Naive B cell (primary cell): ENCODE measurements around the gene ERMAP. TPM values are rescaled to one million over a fixed set of nuclear protein-coding genes. Genes with fewer than 3 reads are reported as not detected.
"Not testable (repeated sequence)": the region's sequence is repeated elsewhere in the genome, so short reads cannot be mapped to it uniquely, and the experiment has no call there.

Experiments
- ATAC-seq, 2 donors: fragments of 150-1000 bp; cut with Tn5 transposase; 2 replicates each; pipeline ENCODE4 v1.10.0; 2021; ENCODE audit warnings: low read depth in 2 of 2, mild to moderate bottlenecking in 2 of 2, moderate library complexity in 2 of 2
- DNase-seq: peaks from one replicate; pipeline ENCODE4 v3.0.0; 2022
- H3K27ac Mint-ChIP-seq, 6 donors: one replicate each; pipeline ENCODE4 v1.8.0; 2020 to 2022; ENCODE audit warnings: mild to moderate bottlenecking in 6 of 6, mixed read lengths in 6 of 6, moderate library complexity in 5 of 6, inconsistent platforms in 2 of 6
- H3K27me3 Mint-ChIP-seq, 3 donors: one replicate each; pipeline ENCODE4 v1.8.0; 2021 to 2022; ENCODE audit warnings: mixed read lengths in 3 of 3, mild to moderate bottlenecking in 1 of 3
- H3K36me3 Mint-ChIP-seq, 2 donors: one replicate each; pipeline ENCODE4 v1.8.0; 2020 to 2022; ENCODE audit warnings: mixed read lengths in 2 of 2, inconsistent platforms in 1 of 2, mild to moderate bottlenecking in 1 of 2
- H3K4me1 Mint-ChIP-seq, 3 donors: one replicate each; pipeline ENCODE4 v1.8.0; 2020 to 2022; ENCODE audit warnings: mixed read lengths in 3 of 3, inconsistent platforms in 1 of 3, mild to moderate bottlenecking in 1 of 3, moderate library complexity in 1 of 3
- H3K4me3 Mint-ChIP-seq, 8 donors: one replicate each; pipeline ENCODE4 v1.8.0; 2020 to 2022; ENCODE audit warnings: mild to moderate bottlenecking in 8 of 8, mixed read lengths in 8 of 8, moderate library complexity in 8 of 8, inconsistent platforms in 2 of 8
- H3K9me3 Mint-ChIP-seq, 7 donors: one replicate each; pipeline ENCODE4 v1.8.0; 2020 to 2022; ENCODE audit warnings: mixed read lengths in 7 of 7, mild to moderate bottlenecking in 5 of 7, inconsistent platforms in 2 of 7, moderate library complexity in 1 of 7
- polyA plus RNA-seq, 6 donors: library from polyadenylated mRNA; unstranded; fragments of 300-500 nt; fragmentation: Illumina TruSeq; gene quantifications; one replicate each; pipeline ENCODE4 v1.2.3, GENCODE V29; 2021; ENCODE audit warnings: low read depth in 6 of 6

The ERMAP gene
- polyA plus RNA-seq, 6 donors from 2014 or later = 2.2 to 3.7 (median 2.6) TPM; not detected in 1

DNA sequence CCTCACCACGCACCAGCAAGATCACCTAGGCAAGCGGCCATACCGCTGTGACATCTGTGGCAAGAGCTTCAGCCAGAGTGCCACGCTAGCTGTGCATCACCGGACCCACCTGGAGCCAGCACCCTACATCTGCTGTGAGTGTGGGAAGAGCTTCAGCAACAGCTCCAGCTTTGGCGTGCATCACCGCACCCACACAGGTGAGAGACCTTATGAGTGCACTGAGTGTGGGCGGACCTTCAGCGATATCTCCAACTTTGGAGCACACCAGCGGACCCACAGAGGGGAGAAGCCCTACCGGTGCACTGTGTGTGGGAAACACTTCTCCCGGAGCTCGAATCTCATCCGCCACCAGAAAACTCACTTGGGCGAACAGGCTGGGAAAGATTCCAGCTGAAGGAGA lies 34.5 kb downstream of the ERMAP start:
- Mint-ChIP-seq H3K27me3 (no peaks in the 10 kb centered on the region), H3K4me1 (peaks cover 34 to 51% (median 47%) of the 10 kb centered on the region in 3 donors), H3K4me3 (no peak overlapping the region), H3K36me3 (peaks cover 6 to 8% of the 10 kb centered on the region in 2 donors), H3K9me3 (peaks cover 0 to 4% (median 0%) of the 10 kb centered on the region in 7 donors), H3K27ac (peak overlapping the region in 1 of 6 donors; percentile 91)
- ATAC-seq (peak; percentile 15 to 29), DNase-seq (no peak)

DNA sequence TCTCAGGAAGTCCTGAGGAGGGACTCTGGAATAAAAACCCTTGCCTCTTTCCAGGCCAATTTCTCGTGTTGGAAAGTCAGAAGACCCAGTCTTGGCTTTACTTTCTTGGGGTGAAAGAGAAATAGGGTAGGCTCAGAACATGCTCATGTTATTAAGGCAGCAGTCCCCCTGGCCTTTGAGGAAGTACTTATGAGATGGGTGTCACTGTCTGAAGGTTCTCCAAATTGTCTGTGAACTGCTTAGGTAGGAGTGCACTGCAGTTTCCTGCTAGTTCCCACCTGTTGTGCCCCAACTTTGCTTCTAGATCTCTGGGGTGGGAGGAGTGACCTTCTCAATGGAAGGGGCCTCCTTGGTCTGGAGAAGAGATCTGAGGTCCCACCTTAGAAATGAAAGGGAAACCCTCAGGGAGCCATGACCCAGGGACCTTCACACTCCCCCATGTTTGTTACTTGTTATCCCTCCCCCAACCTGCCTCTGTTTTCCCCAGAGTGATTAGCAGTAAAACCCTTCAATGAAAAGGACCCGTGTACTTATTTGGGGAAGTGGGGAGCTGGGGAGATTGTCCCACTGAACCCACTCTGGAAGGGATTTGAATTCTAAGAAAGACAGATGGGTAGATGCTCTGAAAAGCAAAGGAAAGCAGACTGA lies 35.2 kb downstream of the ERMAP start:
- peaks cover 6 to 8% of the 10 kb centered on the region in 2 donors for H3K36me3 Mint-ChIP-seq
- peak overlapping the region in 4 of 8 donors; percentile 2 to 48 (median 9) for H3K4me3 Mint-ChIP-seq
- H3K27me3 Mint-ChIP-seq = no peaks in the 10 kb centered on the region
- peak overlapping the region; percentile 71 to 91 (median 82) for H3K27ac Mint-ChIP-seq
- DNase-seq = no peak
- ATAC-seq = peak; percentile 77 to 78
- peaks cover 32 to 48% (median 47%) of the 10 kb centered on the region in 3 donors for H3K4me1 Mint-ChIP-seq
- H3K9me3 Mint-ChIP-seq = peaks cover 0 to 4% (median 0%) of the 10 kb centered on the region in 7 donors

DNA sequence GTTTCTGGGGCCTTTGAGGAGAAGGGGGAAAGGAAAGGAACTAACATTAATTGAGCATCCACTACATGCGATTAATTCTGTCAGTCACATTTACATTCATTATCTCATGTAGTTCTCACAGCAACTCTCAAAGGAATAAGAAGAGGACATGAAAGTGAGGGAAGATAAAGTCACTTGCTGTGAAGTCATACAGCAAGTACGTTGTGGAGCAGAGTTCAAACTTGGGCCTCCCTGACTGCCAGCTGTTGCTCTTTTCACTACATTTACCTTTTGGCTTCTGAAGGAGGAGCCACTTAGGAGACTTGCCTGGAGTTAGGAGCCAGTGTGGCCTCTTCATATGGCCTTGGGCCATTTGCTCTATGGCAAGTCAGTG lies 35.7 kb downstream of the ERMAP start:
- no peaks in the 10 kb centered on the region for H3K27me3 Mint-ChIP-seq
- peak overlapping the region; percentile 71 to 91 (median 82) for H3K27ac Mint-ChIP-seq
- H3K4me1 Mint-ChIP-seq = peaks cover 30 to 46% (median 42%) of the 10 kb centered on the region in 3 donors

DNA sequence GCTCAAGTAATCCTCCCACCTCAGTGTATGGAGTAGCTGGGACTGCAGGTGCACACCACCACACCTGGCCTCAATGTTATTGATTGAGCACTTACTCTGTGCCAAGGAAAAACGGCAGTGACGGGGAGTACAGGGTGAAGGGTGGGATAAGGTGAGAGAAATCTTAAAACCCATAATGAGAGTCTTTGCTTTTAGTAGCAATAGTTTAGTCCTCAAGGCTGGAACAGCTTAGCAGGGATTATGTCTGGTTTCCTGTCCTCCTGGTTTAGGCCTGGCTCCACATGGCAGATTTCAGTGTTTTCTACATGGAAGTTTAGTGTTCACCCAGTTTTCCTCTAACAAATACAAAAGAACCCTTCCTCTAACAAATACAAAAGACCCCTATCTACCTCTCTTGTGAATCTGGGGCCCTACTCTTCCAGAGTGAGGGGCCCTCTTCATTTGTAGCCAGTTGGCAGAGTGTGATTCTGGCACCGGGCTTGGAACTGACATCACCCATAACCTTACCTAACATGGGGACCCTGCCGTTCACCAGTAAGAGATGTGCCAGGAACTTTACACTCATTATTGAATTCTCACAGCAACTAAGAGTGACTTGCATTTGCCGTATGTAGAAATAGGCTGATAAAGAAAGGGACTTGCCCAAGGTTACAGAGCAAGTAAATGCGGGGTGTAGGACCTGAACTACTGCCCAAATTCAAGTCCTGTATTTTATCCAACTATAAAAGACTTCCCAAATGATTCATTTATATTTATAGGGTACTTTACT lies 36.4 kb downstream of the ERMAP start:
- no peak for DNase-seq
- Mint-ChIP-seq H3K9me3 (peaks cover 0 to 4% (median 0%) of the 10 kb centered on the region in 7 donors), H3K4me1 (peaks cover 26 to 39% (median 35%) of the 10 kb centered on the region in 3 donors), H3K27ac (peak overlapping the region in 5 of 6 donors; percentile 55 to 91 (median 71)), H3K27me3 (no peaks in the 10 kb centered on the region), H3K36me3 (peaks cover 6 to 8% of the 10 kb centered on the region in 2 donors), H3K4me3 (no peak overlapping the region)
- ATAC-seq = no peak

More for the DNA sequence above, 35.7 kb downstream of the ERMAP start:
- ATAC-seq (peak; percentile 61 to 62), DNase-seq (no peak)
- Mint-ChIP-seq H3K36me3 (peaks cover 6 to 8% of the 10 kb centered on the region in 2 donors), H3K9me3 (peaks cover 0 to 4% (median 0%) of the 10 kb centered on the region in 7 donors), H3K4me3 (peak overlapping the region in 5 of 8 donors; percentile 2 to 68 (median 13))

DNA sequence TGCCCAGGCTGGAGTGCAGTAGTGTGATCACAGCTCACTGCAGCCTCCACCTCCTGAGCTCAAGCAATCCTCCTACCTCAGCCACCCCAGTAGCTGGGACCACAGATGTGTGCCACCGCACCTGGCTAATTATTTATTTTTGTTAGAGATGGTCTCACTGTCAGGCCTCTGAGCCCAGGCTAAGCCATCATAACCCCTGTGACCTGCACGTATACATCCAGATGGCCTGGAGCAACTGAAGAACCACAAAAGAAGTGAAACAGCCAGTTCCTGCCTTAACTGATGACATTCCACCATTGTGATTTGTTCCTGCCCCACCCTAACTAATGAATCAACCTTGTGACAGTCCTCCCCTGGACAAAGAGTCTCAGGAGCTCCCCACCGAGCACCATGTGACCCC lies 39.6 kb downstream of the ERMAP start:
- not testable (repeated sequence) for ATAC-seq

DNA sequence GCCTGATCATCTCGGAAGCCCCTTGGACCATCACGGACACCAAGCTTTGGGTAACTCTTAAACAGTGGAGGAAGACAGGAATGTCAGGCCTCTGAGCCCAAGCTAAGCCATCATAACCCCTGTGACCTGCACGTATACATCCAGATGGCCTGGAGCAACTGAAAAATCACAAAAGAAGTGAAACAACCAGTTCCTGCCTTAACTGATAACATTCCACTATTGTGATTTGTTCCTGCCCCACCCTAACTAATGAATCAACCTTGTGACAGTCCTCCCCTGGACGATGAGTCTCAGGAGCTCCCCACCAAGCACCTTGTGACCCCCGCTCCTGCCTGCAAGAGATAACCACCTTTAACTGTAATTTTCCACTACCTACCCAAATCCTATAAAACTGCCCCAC lies 42.4 kb downstream of the ERMAP start:
- H3K4me1 Mint-ChIP-seq = peaks cover 0 to 14% (median 7%) of the 10 kb centered on the region in 3 donors
- not testable (repeated sequence) for H3K27ac Mint-ChIP-seq, H3K4me3 Mint-ChIP-seq, ATAC-seq, DNase-seq
- H3K36me3 Mint-ChIP-seq = peaks cover 0 to 19% of the 10 kb centered on the region in 2 donors
- H3K9me3 Mint-ChIP-seq = peaks cover 10 to 21% (median 11%) of the 10 kb centered on the region in 7 donors
- H3K27me3 Mint-ChIP-seq = peaks cover 21 to 42% (median 27%) of the 10 kb centered on the region in 3 donors

More for the DNA sequence above, 39.6 kb downstream of the ERMAP start:
- H3K27me3 Mint-ChIP-seq = peaks cover 19 to 22% (median 21%) of the 10 kb centered on the region in 3 donors
- H3K4me3 Mint-ChIP-seq, DNase-seq: not testable (repeated sequence)
- H3K9me3 Mint-ChIP-seq = peaks cover 9 to 15% (median 11%) of the 10 kb centered on the region in 7 donors
- peaks cover 0 to 19% of the 10 kb centered on the region in 2 donors for H3K36me3 Mint-ChIP-seq
- H3K27ac Mint-ChIP-seq = peak overlapping the region in 1 of 6 donors; percentile 3
- H3K4me1 Mint-ChIP-seq = peaks cover 17 to 28% (median 18%) of the 10 kb centered on the region in 3 donors

DNA sequence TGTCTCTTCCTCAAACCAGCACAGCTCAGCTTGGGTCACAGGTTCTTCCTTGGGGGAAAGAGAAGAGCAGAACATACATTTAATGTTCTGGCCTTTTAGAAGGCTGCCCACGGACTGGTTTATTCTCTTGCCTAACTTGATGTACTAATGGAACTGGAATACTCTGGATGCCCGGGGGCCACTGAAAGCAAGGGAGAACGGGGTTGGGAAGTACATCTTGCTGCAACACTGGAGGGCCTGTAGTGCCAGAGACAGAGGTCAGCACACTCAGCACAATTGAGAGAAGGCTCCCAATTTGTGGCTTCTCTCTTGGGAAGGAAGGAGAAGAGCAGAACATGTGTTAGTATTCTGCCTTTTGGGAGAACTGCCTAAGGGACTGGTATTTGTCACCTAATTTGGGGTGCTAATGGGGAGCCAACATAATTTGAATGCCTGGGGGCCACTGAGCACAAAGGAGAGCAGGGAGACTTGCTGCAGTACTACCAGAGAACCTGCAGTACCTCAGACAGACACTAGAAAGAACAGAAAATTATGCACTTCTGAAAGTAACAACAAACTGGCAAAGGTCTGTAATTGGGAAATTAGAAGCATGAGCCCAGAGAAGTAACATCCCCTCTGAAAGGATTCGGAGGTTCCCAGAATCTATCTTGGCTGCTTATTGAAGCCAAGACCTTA lies 43.6 kb downstream of the ERMAP start:
- peak overlapping the region in 1 of 8 donors; percentile 25 for H3K4me3 Mint-ChIP-seq
- peaks cover 0 to 19% of the 10 kb centered on the region in 2 donors for H3K36me3 Mint-ChIP-seq
- H3K27me3 Mint-ChIP-seq = peaks cover 24 to 42% (median 27%) of the 10 kb centered on the region in 3 donors
- DNase-seq (no peak), ATAC-seq (no peak)
- peaks cover 0 to 8% (median 7%) of the 10 kb centered on the region in 3 donors for H3K4me1 Mint-ChIP-seq
- H3K9me3 Mint-ChIP-seq = peaks cover 10 to 21% (median 11%) of the 10 kb centered on the region in 7 donors
- no peak overlapping the region for H3K27ac Mint-ChIP-seq

DNA sequence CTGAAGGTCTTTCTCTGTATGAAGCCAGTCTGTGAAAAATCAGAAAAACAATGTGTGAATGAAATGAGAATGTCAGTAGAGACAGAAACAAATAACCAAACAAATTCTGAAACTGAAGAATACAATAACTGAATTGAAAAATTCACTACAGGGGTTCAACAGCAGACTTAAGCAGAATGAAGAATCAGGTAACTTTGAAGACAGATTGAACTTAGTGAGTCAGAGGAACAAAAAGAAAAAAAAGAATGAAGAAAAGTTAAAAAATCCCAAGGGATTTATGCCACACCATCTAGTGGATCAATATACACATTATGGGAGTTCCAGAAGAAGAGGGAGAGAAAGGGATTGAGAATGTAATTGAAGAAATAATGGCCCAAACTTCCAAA lies 44.1 kb downstream of the ERMAP start:
- peaks cover 0 to 19% of the 10 kb centered on the region in 2 donors for H3K36me3 Mint-ChIP-seq
- H3K9me3 Mint-ChIP-seq = peaks cover 10 to 21% (median 11%) of the 10 kb centered on the region in 7 donors
- ATAC-seq (no peak), DNase-seq (no peak)
- peaks cover 27 to 42% (median 28%) of the 10 kb centered on the region in 3 donors for H3K27me3 Mint-ChIP-seq
- peaks cover 0 to 8% (median 7%) of the 10 kb centered on the region in 3 donors for H3K4me1 Mint-ChIP-seq
- peak overlapping the region in 2 of 8 donors; percentile 34 to 36 for H3K4me3 Mint-ChIP-seq
- H3K27ac Mint-ChIP-seq = no peak overlapping the region

DNA sequence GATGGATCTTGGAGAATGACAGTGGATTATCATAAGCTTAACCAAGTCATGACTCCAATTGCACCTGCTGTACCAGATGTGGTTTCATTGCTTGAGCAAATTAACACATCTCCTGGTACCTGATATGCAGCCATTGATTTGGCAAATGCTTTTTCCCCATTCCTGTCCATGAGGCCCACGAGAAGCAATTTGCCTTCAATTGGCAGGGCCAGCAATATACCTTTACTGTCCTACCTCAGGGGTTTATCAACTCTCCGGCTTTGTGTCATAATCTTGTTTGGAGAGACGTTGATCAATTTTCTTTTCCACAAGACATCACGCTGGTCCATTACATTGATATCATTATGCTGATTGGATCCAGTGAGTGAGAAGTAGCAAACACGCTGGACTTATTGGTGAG lies 49.6 kb downstream of the ERMAP start:
- DNase-seq (no peak), ATAC-seq (no peak)
- Mint-ChIP-seq H3K27ac (no peak overlapping the region), H3K4me3 (no peak overlapping the region), H3K4me1 (no peaks in the 10 kb centered on the region), H3K36me3 (no peaks in the 10 kb centered on the region), H3K27me3 (peaks cover 17 to 20% (median 20%) of the 10 kb centered on the region in 3 donors), H3K9me3 (peaks cover 0 to 6% (median 2%) of the 10 kb centered on the region in 7 donors)

DNA sequence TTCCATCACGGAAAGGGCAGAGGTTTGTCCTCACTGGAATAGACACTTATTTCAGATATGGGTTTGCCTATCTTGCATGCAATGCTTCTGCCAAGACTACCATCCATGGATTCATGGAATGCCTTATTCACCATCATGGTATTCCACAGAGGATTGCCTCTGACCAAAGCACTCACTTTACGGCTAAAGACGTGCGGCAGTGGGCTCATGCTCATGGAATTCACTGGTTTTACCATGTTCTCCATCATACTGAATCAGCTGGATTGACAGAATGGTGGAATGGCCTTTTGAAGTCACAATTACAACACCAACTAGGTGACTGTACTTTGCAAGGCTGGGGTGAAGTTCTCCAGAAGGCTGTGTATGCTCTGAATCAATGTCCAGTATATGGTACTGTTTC lies 51.5 kb downstream of the ERMAP start:
- H3K36me3 Mint-ChIP-seq, H3K4me3 Mint-ChIP-seq, H3K4me1 Mint-ChIP-seq, DNase-seq, ATAC-seq, H3K27ac Mint-ChIP-seq, H3K9me3 Mint-ChIP-seq: not testable (repeated sequence)
- H3K27me3 Mint-ChIP-seq = peaks cover 5 to 20% (median 13%) of the 10 kb centered on the region in 3 donors

DNA sequence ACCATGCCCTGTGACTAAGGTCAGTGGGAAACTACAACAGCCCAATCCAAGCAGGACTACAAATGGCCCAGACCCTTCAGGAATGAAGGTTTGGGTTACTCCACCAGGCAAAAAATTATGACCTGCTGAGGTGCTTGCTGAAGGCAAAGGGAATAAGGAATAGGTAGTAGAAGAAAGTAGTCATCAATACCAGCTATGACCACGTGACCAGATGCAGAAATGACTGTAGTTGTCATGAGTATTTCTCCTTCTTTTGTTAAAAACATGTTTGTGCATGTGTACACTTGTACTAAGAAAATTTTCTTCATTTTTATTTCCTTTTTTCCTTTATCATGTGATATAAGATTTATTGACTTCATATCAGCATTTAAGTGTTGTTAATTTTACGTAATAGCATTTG lies 52.3 kb downstream of the ERMAP start:
- not testable (repeated sequence) for H3K4me1 Mint-ChIP-seq, ATAC-seq, DNase-seq, H3K36me3 Mint-ChIP-seq, H3K27ac Mint-ChIP-seq, H3K4me3 Mint-ChIP-seq
- Mint-ChIP-seq H3K9me3 (peaks cover 3 to 14% (median 7%) of the 10 kb centered on the region in 7 donors), H3K27me3 (peaks cover 0 to 20% (median 9%) of the 10 kb centered on the region in 3 donors)

DNA sequence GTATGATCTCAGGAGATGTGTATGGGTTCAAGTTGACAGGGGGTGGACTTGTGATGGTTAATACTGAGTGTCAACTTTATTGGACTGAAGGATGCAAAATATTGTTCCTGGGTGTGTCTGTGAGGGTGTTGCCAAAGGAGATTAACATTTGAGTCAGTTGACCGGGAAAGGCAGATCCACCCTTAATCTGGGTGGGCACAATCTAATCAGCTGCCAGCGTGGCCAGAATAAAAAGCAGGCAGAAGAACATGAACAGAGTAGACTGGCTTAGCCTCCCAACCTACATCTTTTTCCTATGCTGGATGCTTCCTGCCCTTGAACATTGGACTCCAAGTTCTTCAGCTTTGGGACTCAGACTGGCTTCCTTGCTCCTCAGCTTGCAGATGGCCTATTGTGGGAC lies 52.8 kb downstream of the ERMAP start:
- H3K4me1 Mint-ChIP-seq, H3K4me3 Mint-ChIP-seq, H3K27ac Mint-ChIP-seq, ATAC-seq, H3K36me3 Mint-ChIP-seq, DNase-seq: not testable (repeated sequence)
- Mint-ChIP-seq H3K27me3 (peaks cover 0 to 20% (median 9%) of the 10 kb centered on the region in 3 donors), H3K9me3 (peaks cover 3 to 19% (median 8%) of the 10 kb centered on the region in 7 donors)

DNA sequence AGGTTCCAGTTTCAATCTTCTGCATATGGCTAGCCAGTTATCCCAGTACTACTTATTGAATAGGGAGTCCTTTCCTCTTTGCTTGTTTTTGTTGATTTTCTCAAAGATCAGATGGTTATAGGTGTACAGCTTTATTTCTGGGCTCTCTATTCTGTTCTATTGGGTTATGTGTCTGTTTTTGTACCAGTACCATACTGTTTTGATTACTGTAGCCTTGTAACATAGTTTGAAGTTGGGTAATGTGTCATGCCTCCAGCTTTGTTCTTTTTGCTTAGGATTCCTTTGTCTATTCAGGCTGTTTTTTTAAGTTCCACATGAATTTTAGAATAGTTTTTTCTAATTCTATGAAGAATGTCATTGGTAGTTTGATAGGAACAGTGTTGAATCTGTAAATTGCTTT lies 56.2 kb downstream of the ERMAP start:
- Mint-ChIP-seq H3K27me3 (peaks cover 3 to 12% (median 11%) of the 10 kb centered on the region in 3 donors), H3K9me3 (peaks cover 3 to 22% (median 8%) of the 10 kb centered on the region in 7 donors)
- not testable (repeated sequence) for H3K36me3 Mint-ChIP-seq, H3K4me3 Mint-ChIP-seq, H3K4me1 Mint-ChIP-seq, DNase-seq, ATAC-seq, H3K27ac Mint-ChIP-seq
